GM23338 (cell line): Measurements from ENCODE around the gene RBM44. TPM values are rescaled to one million over a fixed set of nuclear protein-coding genes. Genes with fewer than 3 reads are reported as not detected.

ENCODE experiments used
- ATAC-seq: fragments of 200-7000 bp; cut with Tn5 transposase; 3 replicates; pipeline ENCODE4 v1.9.1; 2020
- DNase-seq: peaks from one replicate; pipeline ENCODE4 v3.0.0-alpha.2; 2015; ENCODE audit warnings: low spot score
- H2AFZ ChIP-seq: fragments of 200-600 bp; sonication (generic); 2 replicates; pipeline ENCODE4 v1.8.0; 2016; ENCODE audit warnings: antibody characterized with exemption, mild to moderate bottlenecking, moderate library complexity
- H3F3A ChIP-seq: fragments of 200-600 bp; sonication (generic); replicated peaks from 2 replicates; pipeline ENCODE4 v1.8.0; 2017; ENCODE audit warnings: antibody characterized with exemption, mixed run types, low read depth
- H3K27ac ChIP-seq: fragments of 200-600 bp; sonication (generic); 2 replicates; pipeline ENCODE4 v1.6.1; 2016; ENCODE audit warnings: low read depth
- H3K27me3 ChIP-seq: fragments of 200-600 bp; sonication (generic); 2 replicates; pipeline ENCODE4 v1.8.0; 2016; ENCODE audit warnings: mild to moderate bottlenecking, mixed run types, moderate library complexity; ENCODE audit not compliant: insufficient read depth
- H3K36me3 ChIP-seq: fragments of 200-600 bp; sonication (generic); 2 replicates; pipeline ENCODE4 v1.8.0; 2016; ENCODE audit warnings: mild to moderate bottlenecking; ENCODE audit not compliant: insufficient read depth
- H3K4me1 ChIP-seq: fragments of 200-600 bp; sonication (generic); 2 replicates; pipeline ENCODE4 v1.8.0; 2016; ENCODE audit warnings: mild to moderate bottlenecking, moderate library complexity; ENCODE audit not compliant: insufficient read depth
- H3K4me2 ChIP-seq: fragments of 200-600 bp; sonication (generic); 2 replicates; pipeline ENCODE4 v1.7.1; 2017; ENCODE audit warnings: mixed run types
- H3K4me3 ChIP-seq: fragments of 200-600 bp; sonication (generic); 2 replicates; pipeline ENCODE4 v1.6.1; 2016; ENCODE audit warnings: mixed run types
- H3K79me2 ChIP-seq: fragments of 200-600 bp; sonication (generic); replicated peaks from 2 replicates; pipeline ENCODE4 v1.8.0; 2017; ENCODE audit warnings: mild to moderate bottlenecking; ENCODE audit not compliant: insufficient read depth
- H3K9me2 ChIP-seq: fragments of 200-600 bp; sonication (generic); 2 replicates; pipeline ENCODE4 v1.8.0; 2017; ENCODE audit not compliant: insufficient read depth
- H4K20me1 ChIP-seq: fragments of 200-600 bp; sonication (generic); replicated peaks from 2 replicates; pipeline ENCODE4 v1.8.0; 2017; ENCODE audit warnings: mild to moderate bottlenecking; ENCODE audit not compliant: insufficient read depth
- H3K27ac Mint-ChIP-seq: 2 replicates; pipeline ENCODE4 v1.8.0; 2020; ENCODE audit warnings: inconsistent platforms, mild to moderate bottlenecking, moderate library complexity, mixed read lengths
- H3K27me3 Mint-ChIP-seq: 3 replicates; pipeline ENCODE4 v1.8.0; 2022; ENCODE audit warnings: low read depth, mild to moderate bottlenecking, moderate library complexity, mixed read lengths, inconsistent platforms; ENCODE audit not compliant: insufficient read depth, poor library complexity
- H3K36me3 Mint-ChIP-seq: 3 replicates; pipeline ENCODE4 v1.8.0; 2021; ENCODE audit warnings: low read depth, mild to moderate bottlenecking, inconsistent platforms, moderate library complexity, mixed read lengths
- H3K4me1 Mint-ChIP-seq: 3 replicates; pipeline ENCODE4 v1.8.0; 2020; ENCODE audit warnings: mild to moderate bottlenecking, inconsistent platforms, mixed read lengths
- H3K4me3 Mint-ChIP-seq: 3 replicates; pipeline ENCODE4 v1.8.0; 2021; ENCODE audit warnings: moderate library complexity, mild to moderate bottlenecking, inconsistent platforms, mixed read lengths
- H3K9me3 Mint-ChIP-seq: 3 replicates; pipeline ENCODE4 v1.8.0; 2020; ENCODE audit warnings: moderate library complexity, mild to moderate bottlenecking, inconsistent platforms, mixed read lengths
- CREB1 ChIP-seq: fragments of 250-450 bp; sonication (Bioruptor Pico); IDR thresholded peaks from 2 replicates; pipeline ENCODE4 v1.5.0; 2020; ENCODE audit warnings: low read depth, mild to moderate bottlenecking, moderate library complexity
- EZH2 ChIP-seq: fragments of 200-600 bp; sonication (generic); IDR thresholded peaks from one replicate; pipeline ENCODE4 v1.8.0; 2017; ENCODE audit warnings: antibody characterized with exemption, mild to moderate bottlenecking, low read depth; ENCODE audit not compliant: unreplicated experiment
- EZH2phosphoT487 ChIP-seq: fragments of 200-600 bp; sonication (generic); IDR thresholded peaks from one replicate; pipeline ENCODE4 v1.8.1; 2018; ENCODE audit warnings: antibody characterized with exemption; ENCODE audit not compliant: unreplicated experiment
- JUNB ChIP-seq: IDR thresholded peaks from one replicate; pipeline ENCODE4 v1.6.1; 2016; ENCODE audit warnings: antibody characterized with exemption; ENCODE audit not compliant: unreplicated experiment
- NANOG ChIP-seq: IDR thresholded peaks from 2 replicates; pipeline ENCODE4 v1.6.1; 2016; ENCODE audit warnings: antibody characterized with exemption, borderline replicate concordance
- STAT1 ChIP-seq: IDR thresholded peaks from one replicate; pipeline ENCODE4 v1.6.1; 2016; ENCODE audit warnings: antibody characterized with exemption; ENCODE audit not compliant: unreplicated experiment
- ZNF114 ChIP-seq: fragments of 250-450 bp; sonication (Bioruptor Pico); IDR thresholded peaks from 2 replicates; pipeline ENCODE4 v1.5.0; 2020; ENCODE audit warnings: mild to moderate bottlenecking, moderate library complexity
- polyA plus RNA-seq: library from polyadenylated mRNA; unstranded; fragments of >200 nt; fragmentation: Nextera tagmentation; extraction: Ambion mirVana; gene quantifications from 2 replicates; pipeline ENCODE4 v1.2.1, GENCODE V29; 2016
- total RNA-seq: library from RNA; depleted of rRNA; stranded (reverse); fragments of >200 nt; shearing (Covaris generic); gene quantifications from 2 replicates; pipeline ENCODE4 v1.2.3, GENCODE V29; 2014
- TF ChIP-seq, protein P1 (sequence below): IDR thresholded peaks from one replicate; pipeline ENCODE4 v1.6.1; 2018; ENCODE audit warnings: antibody characterized with exemption; ENCODE audit not compliant: unreplicated experiment
- TF ChIP-seq, protein P2 (sequence below): fragments of 250-450 bp; sonication (Bioruptor Pico); IDR thresholded peaks from 2 replicates; pipeline ENCODE4 v1.5.0; 2020; ENCODE audit warnings: mild to moderate bottlenecking, moderate library complexity
- TF ChIP-seq, protein P3 (sequence below), 2 experiments: fragments of 200-600 bp in 1 of 2; sonication (generic) in 1 of 2; conservative IDR thresholded peaks; 2 replicates each; pipeline versions ENCODE4 v1.5.1 to v1.6.1; 2016 to 2017; ENCODE audit warnings: antibody characterized with exemption in 2 of 2, low read depth in 2 of 2, mild to moderate bottlenecking in 2 of 2, moderate library complexity in 1 of 2
- TF ChIP-seq, protein P4 (sequence below): IDR thresholded peaks from 2 replicates; pipeline ENCODE4 v1.6.1; 2016; ENCODE audit warnings: antibody characterized with exemption

The RBM44 gene
- total and polyA plus RNA-seq, 2 experiments from 2014 or later: 0.29 to 0.87 TPM

DNA sequence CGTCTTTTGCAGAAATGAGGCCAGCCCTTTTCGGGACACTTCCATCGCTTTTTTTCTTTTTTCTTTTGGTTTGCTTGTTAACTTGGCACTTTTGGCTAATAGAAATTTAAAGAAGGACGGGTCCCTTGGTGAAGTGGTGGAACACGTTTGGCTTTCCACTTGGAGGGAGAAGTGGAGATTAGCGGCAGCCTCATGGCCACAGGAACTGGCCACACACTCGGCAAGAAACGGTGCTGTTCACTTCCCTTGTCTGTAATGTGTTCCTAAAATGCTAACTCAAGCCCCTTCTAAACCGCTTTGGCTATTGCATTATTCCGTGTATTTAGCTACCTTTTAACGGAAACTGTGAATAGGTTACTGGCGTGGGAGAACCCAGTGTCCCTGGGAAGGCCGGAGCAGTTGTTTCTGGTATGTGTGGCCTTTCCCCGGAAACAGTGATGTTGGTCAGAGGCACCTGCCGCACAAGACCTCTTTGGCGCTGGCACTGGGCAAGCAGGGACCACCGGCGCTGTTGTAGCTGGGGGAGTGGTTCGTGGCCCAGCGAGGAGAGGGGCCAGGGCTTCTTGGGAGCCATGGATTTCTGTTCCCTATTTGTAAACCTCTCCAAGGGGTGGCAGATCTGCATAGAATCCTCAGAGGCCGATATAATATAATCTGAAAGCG is 61.8 kb downstream of the RBM44 start:
- Histone ChIP-seq H2AFZ (peak overlapping the region; percentile 89), H3K36me3 (no peaks in the 10 kb centered on the region), H3K9me2 (no peaks in the 10 kb centered on the region), H3K4me2 (peak overlapping the region; percentile 83), H3K4me3 (peak overlapping the region; percentile 60), H3K79me2 (no peaks in the 10 kb centered on the region), H3F3A (peaks cover 6% of the 10 kb centered on the region; the same call in 1 of the 2 replicates), H3K27ac (no peak overlapping the region), H4K20me1 (no peaks in the 10 kb centered on the region), H3K27me3 (peaks cover 33% of the 10 kb centered on the region), H3K4me1 (0 out of 2 replicates have a peak, but pooled peaks cover 4% of the 10 kb centered on the region)
- no peak for ATAC-seq
- Mint-ChIP-seq H3K36me3 (no peaks in the 10 kb centered on the region), H3K4me1 (peaks cover 30% of the 10 kb centered on the region), H3K9me3 (no peaks in the 10 kb centered on the region), H3K27ac (no peak overlapping the region), H3K4me3 (peak overlapping the region; percentile 70), H3K27me3 (peaks cover 35% of the 10 kb centered on the region)
- DNase-seq: no peak
- TF ChIP-seq CREB1 (no peak), EZH2phosphoT487 (no peak), JUNB (no peak), ZNF114 (CRISPR knock-in tag) (no peak), NANOG (no peak), STAT1 (no peak), EZH2 (no peak)
- TF ChIP-seq, protein P1, sequence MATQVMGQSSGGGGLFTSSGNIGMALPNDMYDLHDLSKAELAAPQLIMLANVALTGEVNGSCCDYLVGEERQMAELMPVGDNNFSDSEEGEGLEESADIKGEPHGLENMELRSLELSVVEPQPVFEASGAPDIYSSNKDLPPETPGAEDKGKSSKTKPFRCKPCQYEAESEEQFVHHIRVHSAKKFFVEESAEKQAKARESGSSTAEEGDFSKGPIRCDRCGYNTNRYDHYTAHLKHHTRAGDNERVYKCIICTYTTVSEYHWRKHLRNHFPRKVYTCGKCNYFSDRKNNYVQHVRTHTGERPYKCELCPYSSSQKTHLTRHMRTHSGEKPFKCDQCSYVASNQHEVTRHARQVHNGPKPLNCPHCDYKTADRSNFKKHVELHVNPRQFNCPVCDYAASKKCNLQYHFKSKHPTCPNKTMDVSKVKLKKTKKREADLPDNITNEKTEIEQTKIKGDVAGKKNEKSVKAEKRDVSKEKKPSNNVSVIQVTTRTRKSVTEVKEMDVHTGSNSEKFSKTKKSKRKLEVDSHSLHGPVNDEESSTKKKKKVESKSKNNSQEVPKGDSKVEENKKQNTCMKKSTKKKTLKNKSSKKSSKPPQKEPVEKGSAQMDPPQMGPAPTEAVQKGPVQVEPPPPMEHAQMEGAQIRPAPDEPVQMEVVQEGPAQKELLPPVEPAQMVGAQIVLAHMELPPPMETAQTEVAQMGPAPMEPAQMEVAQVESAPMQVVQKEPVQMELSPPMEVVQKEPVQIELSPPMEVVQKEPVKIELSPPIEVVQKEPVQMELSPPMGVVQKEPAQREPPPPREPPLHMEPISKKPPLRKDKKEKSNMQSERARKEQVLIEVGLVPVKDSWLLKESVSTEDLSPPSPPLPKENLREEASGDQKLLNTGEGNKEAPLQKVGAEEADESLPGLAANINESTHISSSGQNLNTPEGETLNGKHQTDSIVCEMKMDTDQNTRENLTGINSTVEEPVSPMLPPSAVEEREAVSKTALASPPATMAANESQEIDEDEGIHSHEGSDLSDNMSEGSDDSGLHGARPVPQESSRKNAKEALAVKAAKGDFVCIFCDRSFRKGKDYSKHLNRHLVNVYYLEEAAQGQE: no peak
- TF ChIP-seq, protein P2, sequence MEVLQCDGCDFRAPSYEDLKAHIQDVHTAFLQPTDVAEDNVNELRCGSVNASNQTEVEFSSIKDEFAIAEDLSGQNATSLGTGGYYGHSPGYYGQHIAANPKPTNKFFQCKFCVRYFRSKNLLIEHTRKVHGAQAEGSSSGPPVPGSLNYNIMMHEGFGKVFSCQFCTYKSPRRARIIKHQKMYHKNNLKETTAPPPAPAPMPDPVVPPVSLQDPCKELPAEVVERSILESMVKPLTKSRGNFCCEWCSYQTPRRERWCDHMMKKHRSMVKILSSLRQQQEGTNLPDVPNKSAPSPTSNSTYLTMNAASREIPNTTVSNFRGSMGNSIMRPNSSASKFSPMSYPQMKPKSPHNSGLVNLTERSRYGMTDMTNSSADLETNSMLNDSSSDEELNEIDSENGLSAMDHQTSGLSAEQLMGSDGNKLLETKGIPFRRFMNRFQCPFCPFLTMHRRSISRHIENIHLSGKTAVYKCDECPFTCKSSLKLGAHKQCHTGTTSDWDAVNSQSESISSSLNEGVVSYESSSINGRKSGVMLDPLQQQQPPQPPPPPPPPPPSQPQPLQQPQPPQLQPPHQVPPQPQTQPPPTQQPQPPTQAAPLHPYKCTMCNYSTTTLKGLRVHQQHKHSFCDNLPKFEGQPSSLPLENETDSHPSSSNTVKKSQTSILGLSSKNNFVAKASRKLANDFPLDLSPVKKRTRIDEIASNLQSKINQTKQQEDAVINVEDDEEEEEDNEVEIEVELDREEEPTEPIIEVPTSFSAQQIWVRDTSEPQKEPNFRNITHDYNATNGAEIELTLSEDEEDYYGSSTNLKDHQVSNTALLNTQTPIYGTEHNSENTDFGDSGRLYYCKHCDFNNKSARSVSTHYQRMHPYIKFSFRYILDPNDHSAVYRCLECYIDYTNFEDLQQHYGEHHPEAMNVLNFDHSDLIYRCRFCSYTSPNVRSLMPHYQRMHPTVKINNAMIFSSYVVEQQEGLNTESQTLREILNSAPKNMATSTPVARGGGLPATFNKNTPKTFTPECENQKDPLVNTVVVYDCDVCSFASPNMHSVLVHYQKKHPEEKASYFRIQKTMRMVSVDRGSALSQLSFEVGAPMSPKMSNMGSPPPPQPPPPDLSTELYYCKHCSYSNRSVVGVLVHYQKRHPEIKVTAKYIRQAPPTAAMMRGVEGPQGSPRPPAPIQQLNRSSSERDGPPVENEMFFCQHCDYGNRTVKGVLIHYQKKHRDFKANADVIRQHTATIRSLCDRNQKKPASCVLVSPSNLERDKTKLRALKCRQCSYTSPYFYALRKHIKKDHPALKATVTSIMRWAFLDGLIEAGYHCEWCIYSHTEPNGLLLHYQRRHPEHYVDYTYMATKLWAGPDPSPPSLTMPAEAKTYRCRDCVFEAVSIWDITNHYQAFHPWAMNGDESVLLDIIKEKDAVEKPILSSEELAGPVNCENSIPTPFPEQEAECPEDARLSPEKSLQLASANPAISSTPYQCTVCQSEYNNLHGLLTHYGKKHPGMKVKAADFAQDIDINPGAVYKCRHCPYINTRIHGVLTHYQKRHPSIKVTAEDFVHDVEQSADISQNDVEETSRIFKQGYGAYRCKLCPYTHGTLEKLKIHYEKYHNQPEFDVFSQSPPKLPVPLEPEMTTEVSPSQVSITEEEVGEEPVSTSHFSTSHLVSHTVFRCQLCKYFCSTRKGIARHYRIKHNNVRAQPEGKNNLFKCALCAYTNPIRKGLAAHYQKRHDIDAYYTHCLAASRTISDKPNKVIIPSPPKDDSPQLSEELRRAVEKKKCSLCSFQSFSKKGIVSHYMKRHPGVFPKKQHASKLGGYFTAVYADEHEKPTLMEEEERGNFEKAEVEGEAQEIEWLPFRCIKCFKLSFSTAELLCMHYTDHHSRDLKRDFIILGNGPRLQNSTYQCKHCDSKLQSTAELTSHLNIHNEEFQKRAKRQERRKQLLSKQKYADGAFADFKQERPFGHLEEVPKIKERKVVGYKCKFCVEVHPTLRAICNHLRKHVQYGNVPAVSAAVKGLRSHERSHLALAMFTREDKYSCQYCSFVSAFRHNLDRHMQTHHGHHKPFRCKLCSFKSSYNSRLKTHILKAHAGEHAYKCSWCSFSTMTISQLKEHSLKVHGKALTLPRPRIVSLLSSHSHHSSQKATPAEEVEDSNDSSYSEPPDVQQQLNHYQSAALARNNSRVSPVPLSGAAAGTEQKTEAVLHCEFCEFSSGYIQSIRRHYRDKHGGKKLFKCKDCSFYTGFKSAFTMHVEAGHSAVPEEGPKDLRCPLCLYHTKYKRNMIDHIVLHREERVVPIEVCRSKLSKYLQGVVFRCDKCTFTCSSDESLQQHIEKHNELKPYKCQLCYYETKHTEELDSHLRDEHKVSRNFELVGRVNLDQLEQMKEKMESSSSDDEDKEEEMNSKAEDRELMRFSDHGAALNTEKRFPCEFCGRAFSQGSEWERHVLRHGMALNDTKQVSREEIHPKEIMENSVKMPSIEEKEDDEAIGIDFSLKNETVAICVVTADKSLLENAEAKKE (CRISPR knock-in tag): no peak
- TF ChIP-seq, protein P3, sequence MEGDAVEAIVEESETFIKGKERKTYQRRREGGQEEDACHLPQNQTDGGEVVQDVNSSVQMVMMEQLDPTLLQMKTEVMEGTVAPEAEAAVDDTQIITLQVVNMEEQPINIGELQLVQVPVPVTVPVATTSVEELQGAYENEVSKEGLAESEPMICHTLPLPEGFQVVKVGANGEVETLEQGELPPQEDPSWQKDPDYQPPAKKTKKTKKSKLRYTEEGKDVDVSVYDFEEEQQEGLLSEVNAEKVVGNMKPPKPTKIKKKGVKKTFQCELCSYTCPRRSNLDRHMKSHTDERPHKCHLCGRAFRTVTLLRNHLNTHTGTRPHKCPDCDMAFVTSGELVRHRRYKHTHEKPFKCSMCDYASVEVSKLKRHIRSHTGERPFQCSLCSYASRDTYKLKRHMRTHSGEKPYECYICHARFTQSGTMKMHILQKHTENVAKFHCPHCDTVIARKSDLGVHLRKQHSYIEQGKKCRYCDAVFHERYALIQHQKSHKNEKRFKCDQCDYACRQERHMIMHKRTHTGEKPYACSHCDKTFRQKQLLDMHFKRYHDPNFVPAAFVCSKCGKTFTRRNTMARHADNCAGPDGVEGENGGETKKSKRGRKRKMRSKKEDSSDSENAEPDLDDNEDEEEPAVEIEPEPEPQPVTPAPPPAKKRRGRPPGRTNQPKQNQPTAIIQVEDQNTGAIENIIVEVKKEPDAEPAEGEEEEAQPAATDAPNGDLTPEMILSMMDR (conservative IDR thresholded peaks at IDR 0.05; ENCODE audit: low read depth in 2 of 2): no peak
- TF ChIP-seq, protein P4, sequence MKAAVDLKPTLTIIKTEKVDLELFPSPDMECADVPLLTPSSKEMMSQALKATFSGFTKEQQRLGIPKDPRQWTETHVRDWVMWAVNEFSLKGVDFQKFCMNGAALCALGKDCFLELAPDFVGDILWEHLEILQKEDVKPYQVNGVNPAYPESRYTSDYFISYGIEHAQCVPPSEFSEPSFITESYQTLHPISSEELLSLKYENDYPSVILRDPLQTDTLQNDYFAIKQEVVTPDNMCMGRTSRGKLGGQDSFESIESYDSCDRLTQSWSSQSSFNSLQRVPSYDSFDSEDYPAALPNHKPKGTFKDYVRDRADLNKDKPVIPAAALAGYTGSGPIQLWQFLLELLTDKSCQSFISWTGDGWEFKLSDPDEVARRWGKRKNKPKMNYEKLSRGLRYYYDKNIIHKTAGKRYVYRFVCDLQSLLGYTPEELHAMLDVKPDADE: no peak
